HAP-1 (cell line): ENCODE measurements around the gene MYPOP.

ENCODE experiments used
- DNase-seq, 2 experiments: peaks; one replicate each; pipeline ENCODE4 v3.0.0-alpha.2; 2016 to 2020; ENCODE audit warnings: low spot score in 2 of 2
- H3K27me3 ChIP-seq: fragments of 250-450 bp; sonication (Bioruptor Pico); 2 replicates; pipeline ENCODE4 v1.5.1; 2020; ENCODE audit warnings: low read depth, mild to moderate bottlenecking, moderate library complexity
- H3K36me3 ChIP-seq: fragments of 250-450 bp; sonication (Bioruptor Pico); replicated peaks from 2 replicates; pipeline ENCODE4 v1.5.1; 2020; ENCODE audit warnings: mild to moderate bottlenecking
- H3K4me1 ChIP-seq: fragments of 250-450 bp; sonication (Bioruptor Pico); 2 replicates; pipeline ENCODE4 v1.5.1; 2020; ENCODE audit warnings: mild to moderate bottlenecking
- H3K4me3 ChIP-seq: fragments of 250-450 bp; sonication (Bioruptor Pico); 2 replicates; pipeline ENCODE4 v1.5.1; 2020; ENCODE audit warnings: mild to moderate bottlenecking, moderate library complexity
- H3K9me3 ChIP-seq: fragments of 250-450 bp; sonication (Bioruptor Pico); 2 replicates; pipeline ENCODE4 v1.5.1; 2020; ENCODE audit warnings: mild to moderate bottlenecking, moderate library complexity
- in situ Hi-C: fragments of 300-500 bp; cut with MboI; formaldehyde crosslinking; loops from 3 replicates; pipeline ENCODE4 v1.14.3; 2020; ENCODE audit warnings: low sequenced_read_pairs, inconsistent platforms, mixed read lengths

The MYPOP gene, protein sequence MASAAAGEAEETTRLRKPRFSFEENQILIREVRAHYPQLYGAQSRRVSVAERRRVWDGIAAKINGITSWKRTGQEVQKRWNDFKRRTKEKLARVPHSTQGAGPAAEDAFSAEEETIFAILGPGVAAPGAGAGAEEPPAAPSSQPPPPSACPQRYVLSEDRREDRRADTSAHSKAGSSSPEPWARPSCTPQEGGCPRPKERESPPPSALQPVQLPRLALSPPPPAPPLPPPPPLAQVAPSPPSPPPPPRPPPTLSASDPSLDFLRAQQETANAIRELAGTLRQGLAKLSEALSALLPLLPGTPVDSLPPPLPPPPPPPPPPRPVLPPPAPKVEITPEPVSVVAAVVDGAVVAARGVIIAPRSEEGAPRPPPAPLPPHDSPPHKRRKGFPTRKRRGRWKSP

DNA sequence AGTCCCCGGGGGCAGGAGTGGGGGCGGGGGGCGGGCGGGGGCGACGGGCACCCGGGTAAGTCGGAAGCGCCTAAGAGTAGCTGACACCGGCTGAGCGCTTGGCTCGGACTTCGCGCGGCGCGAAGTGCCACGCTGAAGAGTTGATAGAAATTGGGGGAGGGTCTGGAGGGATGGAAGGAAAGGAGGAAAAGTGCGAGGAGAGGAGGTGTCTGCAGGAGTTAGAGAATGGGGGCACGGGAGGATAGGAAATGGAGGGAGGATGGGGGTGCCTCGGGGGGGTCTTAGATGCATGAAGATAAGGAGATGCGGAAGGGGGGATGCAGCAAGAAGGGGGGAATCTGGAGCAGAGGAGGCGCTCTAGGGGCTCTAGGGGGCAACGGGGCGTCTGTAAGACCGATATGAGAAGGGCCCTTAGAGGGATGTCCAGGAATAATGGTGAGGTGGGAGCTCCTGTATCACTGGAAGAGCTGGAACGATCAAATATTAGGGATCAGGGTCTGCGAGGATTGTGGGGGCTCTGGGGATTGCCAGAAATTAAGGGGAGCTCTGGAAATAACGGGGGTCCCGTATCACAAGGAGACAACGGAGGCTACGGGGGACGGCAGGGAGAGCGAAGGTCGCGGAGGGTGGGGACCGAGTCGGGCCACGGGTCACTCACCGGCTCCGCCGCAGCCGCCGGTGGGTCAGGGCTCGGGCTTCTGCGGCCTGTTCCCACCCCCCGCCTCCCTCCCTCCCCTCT is at the start of gene MYPOP:
Gene MYPOP, minus strand, starts transcription at position 702 of the 739 bp plus-strand sequence. CDS start 840 bp downstream, outside the sequence.
- H3K36me3 ChIP-seq = peaks cover 16% of the 10 kb centered on the region

DNA sequence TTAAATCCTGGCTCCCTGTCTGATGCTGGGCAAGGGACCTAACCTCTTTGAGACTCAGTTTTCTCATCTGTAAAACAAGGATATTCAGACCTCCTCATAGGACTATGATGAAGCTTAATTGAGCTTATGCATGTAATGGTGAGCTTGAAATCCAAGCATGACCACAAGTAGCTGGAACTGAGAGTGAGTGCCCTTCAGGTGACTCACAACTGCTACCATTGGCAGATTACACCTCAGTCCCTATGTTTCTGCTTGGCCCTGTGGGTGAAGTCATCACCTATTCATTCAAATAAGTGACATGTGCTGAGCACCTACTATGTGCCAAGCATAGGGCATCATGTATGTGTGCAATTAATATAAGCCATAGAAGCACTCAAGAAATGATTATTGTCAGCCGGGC is 45.5 kb upstream of the MYPOP start:
- H3K27me3 ChIP-seq = no peaks in the 10 kb centered on the region
- DNase-seq = no peak
- 0 out of 2 replicates have a peak, but pooled peaks cover 3% of the 10 kb centered on the region for H3K4me1 ChIP-seq
- in situ Hi-C loops = no loop called here
- H3K4me3 ChIP-seq = no peak overlapping the region
- H3K36me3 ChIP-seq = no peaks in the 10 kb centered on the region
- no peaks in the 10 kb centered on the region for H3K9me3 ChIP-seq

More for the DNA sequence above, at the start of gene MYPOP:
- peak in 1 of 2 experiments; percentile 35 for DNase-seq
- no peaks in the 10 kb centered on the region for H3K27me3 ChIP-seq
- H3K4me3 ChIP-seq = peak within 1 kb of the TSS; percentile 53
- H3K4me1 ChIP-seq = peaks cover 6% of the 10 kb centered on the region
- H3K9me3 ChIP-seq = no peaks in the 10 kb centered on the region
- in situ Hi-C loops = no loop called here

DNA sequence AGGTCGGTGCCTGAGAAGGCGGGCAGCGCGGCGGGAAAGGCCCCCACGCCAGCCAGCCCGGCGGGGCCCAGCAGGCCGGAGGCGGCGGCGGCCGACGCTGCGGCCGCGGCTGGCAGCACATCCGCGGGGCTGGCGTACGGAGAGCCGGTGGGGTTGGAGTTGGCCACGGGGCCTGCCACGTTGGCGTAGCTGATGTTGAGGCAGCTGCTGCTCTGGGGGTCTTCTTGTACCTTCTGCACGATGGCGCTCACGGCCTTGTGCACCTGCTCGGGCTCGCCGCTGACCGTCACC is 38.0 kb upstream of the MYPOP start:
- peaks cover 6% of the 10 kb centered on the region for H3K27me3 ChIP-seq
- no peak for DNase-seq
- no peaks in the 10 kb centered on the region for H3K36me3 ChIP-seq
- no peak overlapping the region for H3K4me3 ChIP-seq
- in situ Hi-C loops = no loop called here
- no peaks in the 10 kb centered on the region for H3K4me1 ChIP-seq
- no peaks in the 10 kb centered on the region for H3K9me3 ChIP-seq

DNA sequence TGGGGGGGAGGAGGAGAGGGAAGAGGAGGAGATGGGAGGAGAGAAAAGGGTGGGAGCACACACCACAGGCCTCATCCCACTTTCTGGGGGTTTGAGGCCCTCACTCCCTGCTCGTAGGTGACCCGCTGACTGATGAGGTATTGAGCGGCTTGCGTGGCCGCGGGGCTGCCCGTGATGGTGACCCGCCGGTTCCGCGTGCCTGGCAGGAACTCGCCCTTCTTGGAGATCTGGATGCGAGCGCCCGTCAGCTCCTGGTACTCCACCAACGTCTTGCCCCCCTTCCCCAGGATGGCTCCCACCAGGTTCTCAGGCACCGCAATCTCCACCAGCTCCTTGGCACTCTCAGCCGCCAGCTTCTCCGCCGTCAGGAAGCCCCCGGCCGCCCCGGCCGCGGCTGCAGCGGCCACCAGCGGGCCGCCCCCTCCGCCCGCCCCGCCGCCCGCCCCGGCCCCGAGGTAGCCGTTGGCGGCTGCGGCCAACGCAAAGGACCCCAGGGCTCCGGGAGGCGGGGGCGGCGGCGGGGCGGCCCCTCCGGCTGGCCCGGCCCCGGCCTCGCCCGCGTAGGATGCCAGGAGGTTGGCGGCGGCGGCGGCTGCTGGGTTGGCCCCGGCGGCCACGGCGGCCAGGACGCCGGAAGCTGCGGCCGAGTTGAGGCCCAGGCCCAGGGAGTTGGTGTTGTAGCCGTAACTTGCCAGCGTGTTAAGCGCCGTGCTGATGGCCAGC is 37.5 kb upstream of the MYPOP start:
- no peak overlapping the region for H3K4me3 ChIP-seq
- no peaks in the 10 kb centered on the region for H3K9me3 ChIP-seq
- H3K27me3 ChIP-seq = peaks cover 10% of the 10 kb centered on the region
- no peak for DNase-seq
- in situ Hi-C loops = no loop called here
- H3K4me1 ChIP-seq = no peaks in the 10 kb centered on the region
- no peaks in the 10 kb centered on the region for H3K36me3 ChIP-seq

DNA sequence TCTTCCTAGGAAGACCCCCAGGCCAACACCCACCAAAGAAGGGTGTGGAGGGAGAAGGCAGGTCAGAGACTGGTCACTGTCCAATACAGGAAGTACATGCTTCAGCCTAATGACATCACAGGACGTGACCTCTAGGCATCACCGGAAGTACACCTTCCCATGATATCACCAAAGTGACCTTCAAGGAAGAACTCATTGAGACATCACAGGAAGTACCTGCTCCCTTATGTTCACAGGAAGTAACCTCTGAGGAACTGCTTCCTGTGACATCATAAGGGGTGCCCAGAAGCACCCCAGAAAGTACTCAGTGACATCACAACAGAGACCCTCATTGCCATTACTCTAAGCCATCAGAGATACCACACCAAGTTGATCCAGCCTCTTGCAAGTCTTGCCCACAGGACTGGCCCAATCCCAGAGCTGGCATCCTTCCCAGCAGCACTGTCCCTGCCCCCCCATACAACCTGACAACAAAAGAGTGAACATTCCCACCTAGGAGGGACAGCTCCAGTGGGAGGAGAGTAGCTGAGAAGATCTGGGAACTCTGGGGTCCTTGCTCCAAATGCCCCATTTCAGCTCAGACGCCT is 36.4 kb upstream of the MYPOP start:
- peaks cover 10% of the 10 kb centered on the region for H3K27me3 ChIP-seq
- no peaks in the 10 kb centered on the region for H3K4me1 ChIP-seq
- H3K36me3 ChIP-seq = no peaks in the 10 kb centered on the region
- in situ Hi-C loops = no loop called here
- DNase-seq = no peak
- H3K4me3 ChIP-seq = no peak overlapping the region
- H3K9me3 ChIP-seq = no peaks in the 10 kb centered on the region

DNA sequence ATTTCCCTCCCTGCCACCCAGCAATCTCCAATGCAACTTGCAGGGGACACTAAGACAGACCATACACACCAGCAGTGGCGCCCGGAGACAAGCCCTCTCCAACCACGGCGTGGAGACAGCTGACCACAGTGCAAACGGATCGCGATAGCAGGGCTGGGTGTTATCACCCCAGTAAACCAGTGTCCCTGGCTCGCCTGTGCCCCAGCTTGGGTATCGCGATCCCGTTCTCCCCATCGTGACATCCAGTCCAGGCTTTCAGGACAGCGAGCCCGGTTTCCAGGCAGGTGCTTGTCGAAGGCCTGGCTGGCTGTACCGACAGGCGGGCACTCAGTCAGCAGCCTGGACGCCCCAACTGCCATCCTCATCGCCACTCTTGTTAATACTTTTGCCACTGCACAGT is 32.9 kb upstream of the MYPOP start:
- peaks cover 13% of the 10 kb centered on the region for H3K27me3 ChIP-seq
- H3K36me3 ChIP-seq = no peaks in the 10 kb centered on the region
- no peaks in the 10 kb centered on the region for H3K9me3 ChIP-seq
- no peak for DNase-seq
- no peaks in the 10 kb centered on the region for H3K4me1 ChIP-seq
- H3K4me3 ChIP-seq = no peak overlapping the region
- in situ Hi-C loops = no loop called here

DNA sequence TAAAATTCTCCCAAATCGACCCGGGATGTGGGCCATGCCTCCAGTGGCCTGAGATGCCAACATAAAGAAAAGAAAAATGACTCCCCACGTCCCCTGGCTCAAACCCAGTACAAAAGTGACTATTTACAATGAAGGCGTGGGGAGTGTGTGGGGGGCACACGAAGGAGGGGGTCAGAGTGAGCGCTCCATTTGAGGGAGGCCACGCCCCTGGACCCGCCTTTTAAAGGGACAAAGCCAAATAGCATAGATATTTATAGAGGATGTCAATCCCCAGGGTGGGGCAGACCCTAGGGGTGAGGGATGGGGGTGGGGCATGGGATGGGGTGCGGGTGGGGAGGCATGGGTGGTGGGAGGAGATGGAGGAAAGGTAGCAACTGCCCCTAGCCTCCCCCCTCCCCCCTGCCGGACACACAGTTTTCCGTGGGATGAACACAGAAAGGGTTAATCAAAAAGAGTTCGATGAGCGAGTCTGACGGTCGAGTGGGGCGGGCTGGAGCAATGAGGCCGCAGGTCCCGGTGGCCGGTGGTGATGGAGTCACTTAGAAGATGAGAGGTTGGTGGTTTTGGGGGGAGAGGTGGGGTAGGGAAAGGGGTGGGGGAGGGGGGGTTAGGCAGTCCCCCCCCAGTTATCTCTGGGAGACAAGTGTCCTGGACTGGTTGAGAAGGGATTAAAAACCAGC is 32.3 kb upstream of the MYPOP start:
- Histone ChIP-seq H3K4me3 (no peak overlapping the region), H3K36me3 (no peaks in the 10 kb centered on the region), H3K27me3 (peaks cover 13% of the 10 kb centered on the region), H3K4me1 (no peaks in the 10 kb centered on the region), H3K9me3 (no peaks in the 10 kb centered on the region)
- in situ Hi-C loops = no loop called here
- DNase-seq = no peak

DNA sequence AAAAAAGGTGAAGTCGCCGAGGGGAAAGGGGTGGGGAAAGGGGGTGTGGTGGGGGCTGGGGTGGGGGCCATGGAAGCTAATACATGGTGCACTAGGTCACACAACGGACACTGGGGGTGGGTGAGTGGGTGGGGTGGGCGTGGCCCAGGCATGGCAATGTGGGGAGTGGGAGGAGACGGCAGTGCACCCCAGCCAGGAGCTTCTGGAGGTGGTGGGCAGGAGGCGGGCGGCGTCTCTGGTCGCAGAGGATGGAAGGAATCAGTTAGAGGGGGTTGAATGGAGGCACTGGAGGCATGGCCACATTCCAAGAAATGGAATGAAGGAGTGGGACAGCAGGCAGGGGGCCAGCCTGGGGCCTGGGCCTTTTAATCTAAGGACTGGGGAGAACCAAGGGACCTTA is 31.3 kb upstream of the MYPOP start:
- H3K36me3 ChIP-seq = no peaks in the 10 kb centered on the region
- no peak for DNase-seq
- no peaks in the 10 kb centered on the region for H3K4me1 ChIP-seq
- H3K4me3 ChIP-seq = no peak overlapping the region
- peaks cover 13% of the 10 kb centered on the region for H3K27me3 ChIP-seq
- no peaks in the 10 kb centered on the region for H3K9me3 ChIP-seq
- in situ Hi-C loops = no loop called here

DNA sequence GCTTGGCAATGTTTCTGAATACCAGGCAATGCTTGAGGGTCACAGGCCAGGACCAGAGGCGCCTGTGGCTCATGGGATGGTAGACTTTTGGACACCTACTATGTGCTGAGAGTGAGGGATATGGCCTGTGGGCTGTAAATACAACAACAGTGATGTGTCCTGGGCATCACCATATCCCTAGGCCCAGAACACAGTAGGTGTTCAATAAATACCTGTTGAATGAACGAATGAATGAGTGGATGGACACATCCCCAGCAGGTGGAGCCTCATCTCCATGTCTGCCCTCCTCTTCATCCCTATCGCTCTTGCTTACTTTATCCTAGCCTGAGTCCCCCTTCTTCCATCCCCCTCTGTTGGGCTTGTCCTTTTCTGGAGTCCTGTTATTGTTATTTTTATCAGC is 28.6 kb upstream of the MYPOP start:
- Histone ChIP-seq H3K9me3 (no peaks in the 10 kb centered on the region; the same call in 1 of the 2 replicates), H3K27me3 (peaks cover 13% of the 10 kb centered on the region), H3K4me1 (peaks cover 5% of the 10 kb centered on the region), H3K4me3 (no peak overlapping the region), H3K36me3 (no peaks in the 10 kb centered on the region)
- DNase-seq = no peak
- in situ Hi-C loops = no loop called here

DNA sequence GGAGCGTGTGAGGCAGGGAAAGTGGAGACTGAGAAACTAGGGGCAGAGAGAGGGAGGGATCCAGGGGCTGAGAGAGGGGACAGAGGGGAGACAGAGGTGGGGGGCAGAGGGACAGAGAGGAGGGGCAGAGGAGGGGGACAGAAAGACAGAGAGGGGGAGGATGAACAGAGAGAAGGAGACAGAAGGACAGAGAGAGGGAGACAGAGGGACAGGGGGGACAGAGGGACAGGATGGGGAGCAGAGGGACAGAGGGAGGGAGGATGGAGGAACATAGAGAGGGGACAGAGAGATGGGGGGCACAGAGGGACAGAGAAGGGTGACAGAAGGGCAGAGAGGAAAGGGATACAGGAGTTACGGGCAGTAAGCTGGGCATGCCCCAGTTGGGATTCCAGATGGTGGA is 26.8 kb upstream of the MYPOP start:
- H3K4me3 ChIP-seq = no peak overlapping the region
- no peaks in the 10 kb centered on the region for H3K36me3 ChIP-seq

DNA sequence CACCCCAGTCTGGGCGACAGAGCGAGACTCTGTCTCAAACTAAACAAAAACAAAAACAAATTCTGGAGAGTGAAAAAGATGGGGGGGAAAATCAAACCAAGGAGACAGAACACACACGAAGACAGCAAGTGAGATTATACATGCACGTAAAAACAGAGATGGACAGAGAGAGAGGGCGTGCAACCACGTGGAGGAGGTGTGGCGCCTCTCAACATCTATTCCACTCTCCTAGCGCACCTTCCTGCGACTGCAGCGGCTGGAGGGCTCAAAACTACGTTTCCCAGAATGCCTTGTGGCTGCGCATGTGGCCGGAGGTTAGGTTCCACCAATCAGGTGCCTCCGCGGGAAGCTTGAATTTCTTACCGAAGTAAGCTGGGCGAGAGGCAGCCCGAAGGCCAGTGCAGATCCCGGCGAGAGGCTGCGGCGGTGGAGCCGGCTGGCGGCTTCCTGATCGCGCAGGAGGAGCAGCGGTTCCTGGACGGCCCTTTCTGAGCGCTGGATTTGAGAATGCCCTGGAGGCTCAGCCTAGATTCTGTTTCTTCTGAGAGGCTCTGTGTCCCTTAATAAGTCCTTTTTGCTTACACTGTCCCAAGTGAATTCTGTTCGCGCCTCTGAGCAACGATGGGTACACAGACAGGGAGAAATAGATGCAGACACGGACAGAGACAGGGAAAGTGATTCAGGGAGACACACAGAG is 25.3 kb upstream of the MYPOP start:
- H3K9me3 ChIP-seq = no peaks in the 10 kb centered on the region; the same call in 1 of the 2 replicates
- H3K36me3 ChIP-seq = no peaks in the 10 kb centered on the region
- in situ Hi-C loops = no loop called here
- DNase-seq = peak; percentile 95 to 96
- H3K27me3 ChIP-seq = peaks cover 3% of the 10 kb centered on the region; the same call in 1 of the 2 replicates
- peaks cover 5% of the 10 kb centered on the region for H3K4me1 ChIP-seq
- peak overlapping the region; percentile 9; the same call in 1 of the 2 replicates for H3K4me3 ChIP-seq

More for the DNA sequence above, 26.8 kb upstream of the MYPOP start:
- Histone ChIP-seq H3K27me3 (peaks cover 3% of the 10 kb centered on the region; the same call in 1 of the 2 replicates), H3K9me3 (no peaks in the 10 kb centered on the region; the same call in 1 of the 2 replicates), H3K4me1 (peaks cover 5% of the 10 kb centered on the region)
- in situ Hi-C loops = no loop called here
- DNase-seq = no peak

DNA sequence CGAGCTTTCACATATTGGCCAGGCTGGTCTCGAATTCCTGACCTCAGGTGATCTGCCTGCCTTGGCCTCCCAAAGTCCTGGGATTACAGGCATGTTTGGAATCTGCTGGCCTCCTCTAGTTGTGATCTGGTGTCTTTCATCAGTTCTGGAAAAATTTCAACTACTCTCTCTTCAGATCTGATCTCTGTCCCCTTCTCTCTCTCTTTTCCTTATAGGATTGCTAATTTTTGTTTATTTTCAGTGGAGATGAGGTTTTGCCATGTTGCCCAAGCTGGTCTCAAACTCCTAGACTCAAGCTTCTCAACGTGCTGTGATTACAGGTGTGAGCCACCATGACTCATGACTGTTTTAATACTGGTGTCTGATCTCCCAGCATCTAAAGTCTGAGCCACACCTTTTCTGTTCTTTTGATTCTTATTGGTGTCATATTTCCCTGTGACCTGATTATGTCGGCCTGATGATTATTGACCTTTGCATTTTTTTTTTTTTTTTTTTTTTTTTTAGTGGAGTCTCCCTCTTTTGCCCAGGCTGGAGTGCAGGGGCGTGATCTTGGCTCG is 22.6 kb upstream of the MYPOP start:
- DNase-seq = no peak
- Histone ChIP-seq H3K36me3 (no peaks in the 10 kb centered on the region), H3K4me1 (peaks cover 5% of the 10 kb centered on the region), H3K9me3 (no peaks in the 10 kb centered on the region; the same call in 1 of the 2 replicates), H3K4me3 (no peak overlapping the region), H3K27me3 (no peaks in the 10 kb centered on the region)
- in situ Hi-C loops = no loop called here
